Erythroblast (primary cell): ENCODE measurements around the gene SUSD1.

Experiments used
- GATA1 ChIP-seq: IDR thresholded peaks from 2 replicates; pipeline ENCODE4 v1.6.1; 2011; ENCODE audit warnings: low read depth, mild to moderate bottlenecking, control low read depth, low read length, moderate library complexity
- POLR2A ChIP-seq: IDR thresholded peaks from 2 replicates; pipeline ENCODE4 v1.6.1; 2011; ENCODE audit warnings: mild to moderate bottlenecking, low read length

DNA sequence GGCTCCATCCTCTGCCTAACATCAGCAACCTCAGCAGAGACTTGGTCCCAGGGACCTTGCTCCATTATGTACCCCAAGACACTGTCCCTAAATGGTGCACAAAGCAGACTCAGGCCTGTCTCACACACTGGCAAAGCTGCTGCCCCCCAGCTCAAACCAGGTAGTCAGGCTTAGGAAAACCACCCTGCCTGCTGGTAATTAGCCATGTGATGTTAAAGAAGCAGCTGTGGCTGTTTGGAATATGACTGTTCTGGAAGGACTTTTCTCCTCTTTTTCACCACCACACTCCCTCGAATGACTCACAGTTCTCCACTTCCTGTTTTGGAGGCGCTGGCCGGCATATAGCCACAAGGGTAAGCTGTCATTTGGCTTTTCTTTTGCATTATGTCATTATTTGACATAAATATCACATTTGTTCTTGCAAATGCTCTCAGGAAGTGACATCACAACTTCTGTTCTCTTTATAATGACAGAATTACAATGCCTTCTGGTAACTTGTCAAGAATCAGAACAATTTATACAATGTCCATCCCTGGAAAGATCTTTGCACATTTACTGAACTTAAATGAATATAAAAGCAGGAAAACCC is 113.9 kb downstream of the SUSD1 start:
- TF ChIP-seq POLR2A (no peak), GATA1 (no peak)
